Right lobe of liver (tissue), 6 donors: ENCODE measurements around the gene ARL15. TPM values are rescaled to one million over a fixed set of nuclear protein-coding genes. Genes with fewer than 3 reads are reported as not detected.
A peak's percentile ranks its signal among the peaks of the same experiment; 100 is the strongest.

Experiments used
- ATAC-seq, 4 donors: fragments of 200-7000 bp; cut with Tn5 transposase; one replicate each; pipeline ENCODE4 v1.9.1; 2020; ENCODE audit warnings: mild to moderate bottlenecking in 4 of 4, moderate library complexity in 4 of 4
- DNase-seq, 3 donors: peaks; one replicate each; pipeline ENCODE4 v3.0.0-alpha.2; 2020
- H3K27ac ChIP-seq, 3 donors: fragments of 200-600 bp; one replicate each; pipeline ENCODE4 v1.8.0; 2022
- H3K27me3 ChIP-seq, 2 donors: fragments of 200-600 bp; one replicate each; pipeline ENCODE4 v1.8.0; 2022
- H3K36me3 ChIP-seq, 4 donors: fragments of 200-600 bp; sonication (generic) in 1 of 4; one replicate each; pipeline versions ENCODE4 v1.5.1 to v1.8.0; 2017 to 2022; ENCODE audit warnings: control low read depth in 1 of 4
- H3K4me1 ChIP-seq, 4 donors: fragments of 200-600 bp; sonication (generic) in 1 of 4; one replicate each; pipeline versions ENCODE4 v1.5.1 to v1.8.0; 2017 to 2022; ENCODE audit warnings: control low read depth in 1 of 4
- H3K4me3 ChIP-seq, 3 donors: fragments of 200-600 bp; one replicate each; pipeline ENCODE4 v1.8.0; 2022
- H3K9me3 ChIP-seq, 4 donors: fragments of 200-600 bp; sonication (generic) in 1 of 4; one replicate each; pipeline versions ENCODE4 v1.5.1 to v1.8.0; 2017 to 2022; ENCODE audit warnings: control low read depth in 1 of 4
- POLR2A ChIP-seq: fragments of 450-650 bp; IDR thresholded peaks from one replicate; pipeline ENCODE4 v1.6.1; 2017; ENCODE audit warnings: antibody characterized with exemption, mild to moderate bottlenecking
- WGBS: methylation state at CpG from one replicate; pipeline ENCODE4 v1.1.6; 2018; ENCODE audit warnings: low coverage, low lambda C conversion rate; ENCODE audit not compliant: insufficient coverage; ENCODE audit errors: missing lambda C conversion rate; 5-methylcytosine and 5-hydroxymethylcytosine counted together
- intact Hi-C, 2 donors: fragments of 100-400 bp; cut with DNase I; formaldehyde crosslinking; loops; one replicate each; pipeline versions ENCODE4 v1.11.2 to v1.14.1; 2022
- total RNA-seq, 6 experiments: library from RNA; depleted of rRNA in 2 of 6; stranded (reverse); fragments of >200 nt in 2 of 6; fragmentation: NEBNext Ultra II Directional in 3 of 6; extraction: Animal tissue kit (Norgen Biotek cat#: 25700) in 3 of 6; gene quantifications; one replicate each; pipeline versions ENCODE4 v1.1.0 to v1.2.4, GENCODE V29; 2016 to 2023
- TF ChIP-seq, protein P1 (sequence below), 4 donors: fragments of 200-600 bp in 3 of 4; fragments of 450-650 bp in 1 of 4; IDR thresholded peaks; one replicate each; pipeline versions ENCODE4 v1.5.1 to v1.8.0; 2016 to 2022; ENCODE audit warnings: antibody characterized with exemption in 4 of 4, mild to moderate bottlenecking in 2 of 4
- donor health status: DM: no; HTN: yes; CAD: no.
- donor health status: DM: no; HTN: no; CAD: no.
- donor health status: DM: no; HTN: no; CAD: no.
- donor health status: DM: no; HTN: yes; CAD: no.
- donor health status: DM: no; HTN: yes; CAD: no.

The ARL15 gene
- total RNA-seq, 6 experiments from 2014 or later, result 6.3 to 16.5 (median 9.6) TPM

DNA sequence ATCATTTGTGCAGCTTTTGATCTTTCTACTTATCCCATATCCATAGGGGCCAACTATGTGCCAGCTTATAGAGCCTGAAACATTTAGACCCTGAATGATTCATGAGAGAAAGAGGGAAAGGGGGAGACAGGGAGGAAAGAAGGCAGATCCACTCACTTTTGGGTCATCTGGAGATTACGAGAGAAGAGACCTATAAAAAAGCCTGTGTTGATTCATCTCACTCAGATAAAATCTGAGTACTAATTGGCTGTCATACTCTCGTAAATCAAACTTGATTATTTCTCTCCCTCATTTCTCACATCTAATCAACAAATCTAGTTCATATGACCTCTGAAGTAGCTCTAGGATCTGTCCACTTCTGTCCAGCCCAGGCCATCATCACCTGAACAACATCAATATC lies 137.1 kb downstream of the ARL15 start:
- Histone ChIP-seq H3K4me3 (no peak overlapping the region), H3K4me1 (no peaks in the 10 kb centered on the region), H3K36me3 (no peaks in the 10 kb centered on the region), H3K9me3 (no peaks in the 10 kb centered on the region), H3K27ac (no peak overlapping the region), H3K27me3 (no peaks in the 10 kb centered on the region)
- DNase-seq, result no peak
- 100% methylated on average over 2 of the region's 2 CpGs for WGBS
- intact Hi-C loops, result no loop called here
- no peak for ATAC-seq
- TF ChIP-seq, protein P1, sequence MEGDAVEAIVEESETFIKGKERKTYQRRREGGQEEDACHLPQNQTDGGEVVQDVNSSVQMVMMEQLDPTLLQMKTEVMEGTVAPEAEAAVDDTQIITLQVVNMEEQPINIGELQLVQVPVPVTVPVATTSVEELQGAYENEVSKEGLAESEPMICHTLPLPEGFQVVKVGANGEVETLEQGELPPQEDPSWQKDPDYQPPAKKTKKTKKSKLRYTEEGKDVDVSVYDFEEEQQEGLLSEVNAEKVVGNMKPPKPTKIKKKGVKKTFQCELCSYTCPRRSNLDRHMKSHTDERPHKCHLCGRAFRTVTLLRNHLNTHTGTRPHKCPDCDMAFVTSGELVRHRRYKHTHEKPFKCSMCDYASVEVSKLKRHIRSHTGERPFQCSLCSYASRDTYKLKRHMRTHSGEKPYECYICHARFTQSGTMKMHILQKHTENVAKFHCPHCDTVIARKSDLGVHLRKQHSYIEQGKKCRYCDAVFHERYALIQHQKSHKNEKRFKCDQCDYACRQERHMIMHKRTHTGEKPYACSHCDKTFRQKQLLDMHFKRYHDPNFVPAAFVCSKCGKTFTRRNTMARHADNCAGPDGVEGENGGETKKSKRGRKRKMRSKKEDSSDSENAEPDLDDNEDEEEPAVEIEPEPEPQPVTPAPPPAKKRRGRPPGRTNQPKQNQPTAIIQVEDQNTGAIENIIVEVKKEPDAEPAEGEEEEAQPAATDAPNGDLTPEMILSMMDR (IDR thresholded peaks at IDR 0.05), result no peak
- no peak for TF ChIP-seq POLR2A

DNA sequence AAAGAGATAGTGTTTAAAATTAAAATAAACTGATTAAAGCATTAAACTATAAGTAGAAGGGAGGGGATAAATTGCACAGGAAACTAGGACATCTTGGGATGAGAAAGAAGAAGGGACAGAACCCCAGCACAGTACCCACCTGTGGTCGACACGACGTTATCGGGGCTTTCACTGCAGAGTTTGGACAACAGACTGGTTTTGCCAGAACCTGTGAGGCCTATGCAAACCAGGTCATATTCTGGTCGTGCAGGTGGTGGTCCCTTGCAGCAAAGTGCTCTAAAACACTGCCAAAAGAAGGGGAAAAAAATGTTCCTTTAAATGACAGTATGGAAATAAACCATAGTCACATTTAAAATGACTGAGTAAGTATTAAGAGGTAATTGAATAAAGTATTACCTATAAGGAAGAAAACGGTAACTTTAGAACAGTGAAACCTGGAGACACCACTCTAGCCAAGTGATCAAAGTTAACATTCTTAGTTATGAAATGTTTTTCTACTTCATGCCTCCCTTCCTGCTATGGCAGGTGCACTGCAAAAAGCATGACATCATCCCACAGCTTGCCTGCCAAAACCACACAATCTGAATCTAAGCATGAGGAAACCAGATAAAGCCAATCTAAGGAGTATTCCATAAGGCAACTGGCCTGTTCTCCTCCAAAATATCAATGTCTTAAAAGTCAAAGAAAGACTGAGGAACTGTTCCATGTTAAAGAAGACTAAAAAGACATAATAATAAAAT lies 138.6 kb downstream of the ARL15 start:
- Histone ChIP-seq H3K36me3 (no peaks in the 10 kb centered on the region), H3K27me3 (no peaks in the 10 kb centered on the region), H3K4me1 (no peaks in the 10 kb centered on the region), H3K27ac (no peak overlapping the region), H3K4me3 (no peak overlapping the region), H3K9me3 (no peaks in the 10 kb centered on the region)
- intact Hi-C loops, result no loop called here
- WGBS, result 82% methylated on average over 6 of the region's 6 CpGs
- peak in 2 of 4 donors; percentile 48 to 92 for ATAC-seq
- TF ChIP-seq, protein P1 (IDR thresholded peaks at IDR 0.05), result no peak
- TF ChIP-seq POLR2A, result no peak
- DNase-seq, result peak in 1 of 3 donors; percentile 42

DNA sequence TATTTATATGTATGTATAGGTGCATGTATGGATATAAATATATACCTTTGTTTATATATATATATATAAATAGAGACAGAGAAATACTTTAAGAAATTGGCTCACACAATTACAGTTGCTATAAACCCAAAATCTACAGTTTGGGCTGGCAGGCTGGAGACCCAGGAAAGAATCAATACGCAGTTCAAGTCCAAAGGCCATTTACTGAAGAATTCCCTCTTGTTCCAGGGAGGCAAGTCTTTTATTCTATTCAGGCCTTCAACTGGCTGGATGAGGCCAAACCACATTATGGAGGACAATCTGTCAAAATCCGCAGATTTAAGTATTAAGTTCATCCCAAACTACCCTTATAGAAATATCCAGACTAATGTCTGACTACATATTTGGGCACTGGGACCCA lies 144.7 kb downstream of the ARL15 start:
- peak; percentile 72 to 89 (median 74) for ATAC-seq
- DNase-seq, result no peak
- H3K4me3 ChIP-seq, result no peak overlapping the region
- H3K4me1 ChIP-seq, result peaks cover 0 to 8% (median 0%) of the 10 kb centered on the region in 4 donors
- no peaks in the 10 kb centered on the region for H3K27me3 ChIP-seq
- H3K27ac ChIP-seq, result no peak overlapping the region
- no peaks in the 10 kb centered on the region for H3K36me3 ChIP-seq
- H3K9me3 ChIP-seq, result no peaks in the 10 kb centered on the region
- 50% methylated on average over 2 of the region's 2 CpGs for WGBS
- TF ChIP-seq POLR2A, result no peak
- TF ChIP-seq, protein P1 (IDR thresholded peaks at IDR 0.05), result no peak
- intact Hi-C loops, result no loop called here

DNA sequence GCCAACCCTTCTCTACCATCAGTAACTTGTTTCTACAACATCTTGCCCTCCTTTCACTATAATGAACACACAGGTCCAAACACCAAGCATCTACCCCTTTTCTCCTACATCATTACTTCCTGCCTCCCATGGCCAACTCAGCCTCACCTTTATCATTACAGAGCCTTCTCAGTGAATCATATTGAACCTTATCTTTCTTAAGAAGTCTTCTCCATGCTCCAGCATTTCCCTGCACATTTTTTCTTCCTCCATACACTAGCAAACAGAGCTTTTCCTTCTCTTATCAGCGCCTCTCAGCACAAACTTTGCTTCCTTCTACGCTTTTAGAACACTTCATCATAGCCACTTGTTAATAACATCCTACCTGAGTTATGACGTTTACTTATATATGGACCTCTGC lies 148.2 kb downstream of the ARL15 start:
- TF ChIP-seq POLR2A, result no peak
- TF ChIP-seq, protein P1 (IDR thresholded peaks at IDR 0.05), result no peak
- intact Hi-C loops, result no loop called here
- no peak for ATAC-seq
- WGBS, result 95% methylated on average over 3 of the region's 3 CpGs
- peaks cover 0 to 8% (median 0%) of the 10 kb centered on the region in 4 donors for H3K4me1 ChIP-seq
- no peaks in the 10 kb centered on the region for H3K9me3 ChIP-seq
- DNase-seq, result no peak
- H3K27ac ChIP-seq, result no peak overlapping the region
- no peak overlapping the region for H3K4me3 ChIP-seq
- H3K27me3 ChIP-seq, result no peaks in the 10 kb centered on the region
- no peaks in the 10 kb centered on the region for H3K36me3 ChIP-seq
